ENCODE data around the gene SIX3.

The SIX3 gene

DNA sequence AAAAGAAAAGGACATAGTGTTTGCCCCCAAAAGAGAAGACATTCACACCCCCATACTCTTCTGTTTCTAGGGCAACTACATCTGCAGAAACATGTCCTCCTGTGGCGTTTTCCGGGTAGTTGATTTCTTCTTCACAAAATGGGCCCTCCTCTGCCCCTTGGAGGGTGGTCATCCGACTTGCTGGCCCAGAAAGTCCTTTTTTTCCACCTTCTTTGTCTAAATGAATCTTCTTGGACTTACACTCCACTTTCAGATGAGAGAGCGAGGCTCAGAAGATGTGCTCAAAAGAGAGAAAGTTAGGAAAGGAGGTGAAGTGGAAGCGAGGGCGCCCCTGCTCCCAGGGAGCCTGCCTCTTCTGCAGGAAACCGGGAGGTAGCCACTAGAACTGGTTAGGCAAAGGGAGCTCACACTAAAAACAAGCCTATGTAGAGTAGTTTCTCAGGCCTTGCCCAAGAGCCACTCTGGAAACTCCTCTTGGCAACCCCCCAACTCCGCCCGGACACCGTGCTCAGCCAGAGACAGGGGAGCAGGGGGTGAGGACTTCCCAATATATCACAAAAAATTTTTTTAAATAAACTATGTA is 10.2 kb upstream of the SIX3 start:
- DNase-seq, result no peak

DNA sequence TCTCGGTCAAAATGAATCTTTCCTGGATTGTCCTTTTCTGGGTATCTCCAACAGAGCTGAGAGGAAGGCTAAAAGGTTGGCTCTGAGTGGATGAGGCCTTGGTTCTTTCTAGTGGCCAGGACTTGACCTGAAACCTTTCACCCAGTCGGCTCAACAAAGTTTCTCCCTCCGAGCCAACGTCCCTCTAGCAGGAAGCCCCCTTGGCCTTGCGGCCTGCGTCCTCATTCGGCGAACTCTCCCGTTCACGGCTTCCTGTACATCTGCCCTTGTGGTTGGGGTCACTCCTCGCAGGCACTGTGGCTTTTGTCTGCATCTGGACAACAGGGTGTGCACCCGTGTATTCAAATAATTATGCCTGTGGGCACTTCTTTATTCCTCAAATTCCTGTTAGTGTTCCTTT is 9.4 kb upstream of the SIX3 start:
- no peak for DNase-seq

DNA sequence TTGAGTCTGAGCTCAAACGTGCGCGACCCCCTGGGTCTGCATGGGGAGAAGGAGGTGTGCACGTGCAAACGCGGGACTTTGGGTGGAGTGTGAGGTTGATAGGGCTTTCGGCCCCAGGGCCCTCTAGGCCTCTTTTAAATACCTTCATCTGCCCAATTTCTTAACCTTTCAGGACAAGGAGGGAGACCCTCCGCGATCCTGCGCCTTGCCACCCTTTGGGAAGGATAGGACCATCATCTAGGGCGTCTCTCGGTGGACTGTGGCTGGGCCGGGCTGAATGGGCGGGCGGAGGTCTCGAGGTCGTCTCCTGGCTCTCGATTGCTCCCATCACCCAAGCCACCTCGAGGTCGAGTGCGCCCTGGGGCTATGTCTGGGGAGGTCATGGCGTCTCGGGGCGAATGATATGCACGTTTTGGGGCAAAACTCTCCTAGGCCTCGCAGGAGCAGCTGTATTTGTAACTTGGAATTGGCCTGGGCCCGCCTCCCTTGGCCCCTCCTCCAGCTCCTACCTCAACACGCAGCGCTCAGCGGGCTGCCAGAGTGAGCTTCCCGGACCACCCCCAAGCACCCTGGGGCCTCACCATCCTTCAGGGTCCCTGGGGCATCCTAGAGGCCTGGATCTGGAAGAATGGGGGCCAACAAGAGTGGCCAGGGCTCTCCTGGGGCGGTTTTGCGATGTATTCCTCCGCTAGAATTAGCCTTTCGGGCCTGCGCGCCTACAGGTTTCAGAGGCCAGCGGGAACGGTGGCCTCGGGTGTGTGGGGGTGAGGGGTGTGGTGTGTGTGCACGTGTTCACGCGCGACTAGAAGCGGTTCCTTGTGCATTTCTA is 8.7 kb upstream of the SIX3 start:
- peak; percentile 39 for DNase-seq

DNA sequence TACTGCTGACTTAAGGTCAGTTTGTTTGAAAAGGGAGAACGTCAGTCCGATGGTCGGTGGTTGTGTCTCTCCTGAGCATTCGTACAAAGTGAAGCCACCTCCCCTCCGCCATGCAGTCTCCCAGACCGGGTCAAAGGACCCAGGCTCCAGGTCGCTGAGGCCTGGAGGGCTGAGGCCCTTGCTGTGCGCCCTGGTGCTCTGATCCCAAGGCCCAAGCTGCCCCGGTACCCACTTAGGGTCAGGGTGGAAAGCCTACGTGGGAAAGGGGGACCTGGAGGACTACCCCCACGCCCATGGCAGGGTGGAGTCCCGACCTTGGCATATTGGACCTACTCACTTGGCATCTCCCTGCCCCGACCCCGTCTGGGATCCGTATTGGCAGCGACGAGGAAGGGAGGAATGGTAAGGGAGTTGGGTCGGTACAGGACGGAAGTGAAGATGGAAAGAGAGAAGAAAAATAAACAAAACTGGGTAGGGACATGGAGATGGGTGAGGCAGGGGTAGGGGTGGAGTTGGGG is 8.0 kb upstream of the SIX3 start:
- peak; percentile 35 for DNase-seq

DNA sequence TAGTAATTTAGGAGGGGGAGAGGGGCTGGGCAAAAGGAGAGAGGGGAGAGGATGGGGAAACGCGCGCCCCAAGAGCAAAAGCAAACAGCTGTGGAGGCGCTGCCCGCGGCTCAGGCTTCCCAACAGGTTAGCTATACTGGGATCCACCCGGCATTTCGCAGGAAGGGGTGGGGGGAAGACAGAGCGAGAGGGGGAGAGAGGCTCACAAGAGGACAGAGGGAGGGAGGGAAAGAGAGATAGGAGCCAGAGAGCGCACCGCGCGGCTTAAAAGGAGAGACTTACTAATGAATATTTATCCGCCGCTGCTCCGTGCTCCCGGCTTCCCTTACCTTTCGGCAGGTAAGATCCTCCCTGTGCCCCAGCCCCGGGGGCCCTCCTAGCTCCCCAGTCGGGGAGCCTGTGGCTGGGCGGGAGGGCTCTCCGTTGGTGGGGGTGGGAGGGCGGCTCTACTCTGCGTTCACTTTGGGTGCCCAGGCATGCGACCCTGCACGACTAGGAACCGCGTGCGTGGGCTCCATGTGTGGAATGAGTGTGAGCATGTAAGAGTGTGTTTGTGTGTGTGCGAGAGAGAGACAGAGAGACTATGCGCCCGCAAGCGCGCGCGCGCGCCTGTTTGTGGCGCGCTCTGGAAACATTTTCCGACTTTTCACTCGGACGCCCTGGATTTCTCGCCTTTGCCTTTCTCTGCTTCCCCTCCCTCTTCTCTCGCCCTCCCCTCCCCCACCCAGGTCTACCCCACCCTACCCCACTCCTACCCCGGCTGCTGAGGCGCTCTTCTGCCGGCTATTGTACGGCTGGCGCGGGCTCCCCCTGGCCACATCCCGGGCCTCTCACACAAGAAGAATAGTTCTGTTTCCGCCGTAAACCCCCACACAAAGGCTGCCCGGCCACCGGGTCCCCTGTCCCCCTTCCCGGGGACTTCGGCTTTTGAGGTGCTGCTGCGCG is 7.2 kb upstream of the SIX3 start:
- peak; percentile 62 for DNase-seq

DNA sequence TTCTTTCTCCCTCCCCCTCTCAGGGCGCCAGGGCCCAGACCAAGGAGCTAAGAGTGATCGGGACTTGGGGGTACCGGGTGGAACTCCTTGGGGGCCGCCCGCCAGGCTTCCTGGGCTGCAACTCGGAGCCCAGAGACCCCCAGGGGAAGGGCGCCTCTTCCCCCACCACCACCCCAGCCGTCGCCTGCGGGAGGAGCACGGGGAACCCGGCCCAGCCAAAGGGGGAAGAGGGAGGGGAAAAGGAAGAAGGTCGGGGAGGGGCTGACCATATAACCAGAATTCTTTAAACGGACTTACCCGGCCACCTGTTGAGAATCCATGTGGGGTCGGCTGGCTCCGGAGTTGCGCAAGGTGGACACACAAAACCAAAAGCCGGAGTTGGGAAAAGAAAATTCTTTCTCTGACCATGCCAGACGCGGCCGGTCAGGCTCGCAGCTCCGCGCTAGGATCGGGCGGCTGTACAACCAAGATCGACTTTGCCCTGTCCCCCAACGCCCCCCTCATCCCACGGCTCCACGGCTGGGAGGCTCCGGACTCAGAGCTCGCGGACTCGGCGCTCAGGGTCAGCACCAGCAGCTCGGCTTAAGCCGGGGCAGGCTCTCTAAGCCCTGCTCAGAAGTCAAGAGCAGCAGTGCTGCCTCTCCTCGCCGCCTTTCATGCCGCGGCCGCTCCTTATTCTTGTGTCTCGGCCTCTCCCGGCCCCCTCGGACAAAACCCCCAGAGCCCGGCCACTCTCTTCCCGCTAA is 6.3 kb upstream of the SIX3 start:
- peak; percentile 54 for DNase-seq

DNA sequence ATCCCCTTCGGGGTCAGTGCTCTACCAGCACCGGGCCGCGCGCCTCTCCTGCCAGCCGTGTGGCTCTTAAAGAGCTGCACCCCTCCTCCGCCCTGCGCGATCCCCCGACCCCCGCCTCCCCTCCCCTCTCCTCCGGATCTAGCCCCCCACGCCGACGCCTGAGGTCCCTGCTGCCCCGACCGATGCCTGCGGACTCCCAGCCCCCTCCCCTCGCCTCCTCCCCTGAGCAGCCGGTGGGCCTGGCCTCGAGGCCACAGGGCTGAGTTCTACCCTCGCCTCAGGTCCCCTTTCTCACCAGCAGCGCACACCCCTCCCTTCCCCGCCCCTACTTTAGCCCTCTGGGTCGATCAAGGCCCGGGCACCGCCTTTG is 5.8 kb upstream of the SIX3 start:
- DNase-seq, result no peak

DNA sequence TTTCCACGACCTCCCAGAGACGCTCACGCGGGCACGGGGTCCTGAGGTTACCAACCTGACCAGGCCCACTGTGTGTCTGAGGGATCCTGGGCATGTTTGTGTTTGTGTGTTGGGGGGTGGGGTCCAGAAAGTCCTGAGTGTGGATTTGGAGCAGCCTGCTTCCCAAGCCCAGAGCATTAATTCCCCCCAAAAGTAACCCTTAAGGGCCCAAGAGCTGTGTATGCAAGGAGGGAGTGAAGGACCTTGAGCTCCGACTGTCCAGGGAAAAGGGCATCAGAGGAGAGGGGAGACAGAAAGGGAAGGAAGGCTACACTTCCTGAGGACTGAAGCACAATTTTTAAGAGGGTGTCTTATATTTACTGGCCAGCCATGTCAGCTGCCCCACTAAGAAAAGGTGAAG is 5.2 kb upstream of the SIX3 start:
- DNase-seq, result no peak

DNA sequence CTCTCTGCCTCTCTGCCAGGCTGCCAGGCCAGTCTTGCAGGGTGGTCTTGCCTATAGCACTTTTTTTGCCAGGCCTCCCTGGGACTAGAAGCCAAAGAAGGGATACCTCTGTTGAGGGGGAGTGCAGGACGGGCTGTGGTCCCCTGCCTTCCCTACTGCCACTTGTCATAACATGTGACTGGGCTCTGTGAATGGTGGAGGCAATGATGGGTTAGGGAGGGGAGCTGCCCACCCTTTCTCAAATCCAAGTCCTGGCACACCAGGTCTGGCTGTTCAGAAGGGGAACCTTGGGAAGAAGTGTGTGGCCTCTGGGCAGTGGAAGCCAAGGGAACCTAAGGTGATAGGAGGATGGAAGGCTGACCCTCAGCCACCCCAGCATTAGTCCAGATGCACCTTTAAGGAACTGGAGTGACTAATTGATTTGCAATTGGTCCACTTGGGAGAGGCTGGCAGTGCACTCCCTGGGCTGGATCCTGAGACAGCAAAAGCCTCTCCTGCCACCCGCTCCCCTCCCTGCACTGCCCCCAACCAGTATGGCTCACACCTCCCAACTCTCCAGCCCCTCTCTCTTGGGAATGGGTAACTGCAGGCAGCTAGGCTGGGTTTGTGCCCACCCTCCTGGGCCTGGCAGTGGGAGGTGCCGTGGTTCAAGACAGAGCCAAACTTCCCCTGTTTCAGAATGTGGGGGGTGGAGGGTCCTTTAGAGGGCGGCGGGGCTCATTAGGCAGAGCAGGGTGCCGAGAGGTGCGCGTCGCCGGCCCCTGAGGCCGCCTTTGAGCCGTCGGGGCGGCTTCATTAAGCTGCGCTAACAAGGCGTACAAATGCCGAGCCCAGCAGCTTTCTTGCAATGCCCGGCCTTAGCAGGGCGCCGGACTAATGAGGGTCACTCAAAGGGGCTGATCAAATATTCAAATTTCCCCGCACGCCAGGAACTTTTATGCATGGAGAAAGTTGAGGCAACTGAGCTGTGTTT is 4.5 kb upstream of the SIX3 start:
- DNase-seq, result peak; percentile 49

DNA sequence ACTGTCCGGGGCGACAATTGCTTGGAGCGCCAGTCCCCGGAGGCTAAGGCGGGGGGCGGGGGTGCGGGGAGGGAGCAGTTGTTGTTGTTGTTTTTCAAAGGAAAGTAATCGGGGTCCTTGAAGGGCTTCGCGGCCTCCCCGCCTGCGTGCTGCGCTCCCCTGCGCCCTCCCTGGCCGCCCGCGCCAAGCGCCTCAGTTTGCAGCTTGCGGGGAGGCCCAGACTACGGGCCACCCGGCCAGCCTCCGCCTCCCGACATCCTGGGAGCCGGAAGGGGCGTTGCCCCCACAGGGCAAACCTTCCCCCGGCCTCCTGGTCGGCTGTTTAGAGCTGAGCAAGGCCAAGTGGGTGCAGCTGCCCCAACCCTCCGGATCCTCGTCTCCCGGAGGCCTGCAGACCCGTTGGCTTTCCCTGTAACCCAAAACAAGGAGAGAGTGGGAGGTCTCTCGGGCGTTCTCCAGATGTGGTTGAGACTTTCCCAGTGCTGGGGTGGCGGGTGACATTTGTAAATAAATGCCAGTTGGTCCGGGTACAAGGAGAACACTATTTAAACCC is 3.7 kb upstream of the SIX3 start:
- DNase-seq, result peak; percentile 93

DNA sequence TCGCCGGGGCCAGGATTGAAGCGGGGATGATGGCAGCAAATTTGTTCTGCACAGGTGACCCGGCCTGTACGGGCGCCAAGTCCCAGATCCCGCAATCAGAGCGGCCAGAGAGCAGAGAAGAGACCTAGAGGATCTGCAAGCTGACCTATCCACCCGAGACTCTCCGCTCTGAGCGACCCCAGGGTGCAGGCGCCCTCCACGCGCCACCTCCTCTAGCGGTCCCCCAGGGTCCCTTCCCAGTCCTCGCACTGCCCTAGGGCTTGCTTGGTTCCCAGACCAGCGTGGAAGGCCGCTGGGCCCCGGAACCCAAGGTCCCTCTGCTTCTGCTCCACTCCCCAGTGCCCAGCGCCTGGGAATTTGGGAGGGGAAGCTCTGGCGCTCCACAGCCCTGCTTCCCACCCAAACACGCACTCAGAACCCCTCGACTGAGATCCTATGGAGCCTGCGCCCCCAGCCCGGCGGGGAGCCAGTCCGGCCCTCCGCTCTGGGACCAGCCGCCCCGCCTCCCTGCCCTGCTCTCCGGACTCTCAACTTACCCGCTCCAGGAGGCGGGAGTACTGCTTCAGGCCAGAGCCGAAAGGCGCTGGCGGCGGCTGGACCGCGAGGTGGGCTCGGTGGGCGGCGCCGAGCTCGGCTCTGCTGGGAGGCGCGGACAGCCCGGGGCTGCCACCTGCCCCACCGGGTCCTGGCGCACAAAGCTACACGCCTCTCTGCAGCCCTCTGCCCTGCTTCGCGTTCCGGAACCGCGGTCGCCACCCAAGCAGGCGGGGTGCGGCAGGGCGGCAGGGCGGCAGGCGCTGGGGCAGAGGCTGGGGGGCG is 3.0 kb upstream of the SIX3 start:
- peak; percentile 70 for DNase-seq

DNA sequence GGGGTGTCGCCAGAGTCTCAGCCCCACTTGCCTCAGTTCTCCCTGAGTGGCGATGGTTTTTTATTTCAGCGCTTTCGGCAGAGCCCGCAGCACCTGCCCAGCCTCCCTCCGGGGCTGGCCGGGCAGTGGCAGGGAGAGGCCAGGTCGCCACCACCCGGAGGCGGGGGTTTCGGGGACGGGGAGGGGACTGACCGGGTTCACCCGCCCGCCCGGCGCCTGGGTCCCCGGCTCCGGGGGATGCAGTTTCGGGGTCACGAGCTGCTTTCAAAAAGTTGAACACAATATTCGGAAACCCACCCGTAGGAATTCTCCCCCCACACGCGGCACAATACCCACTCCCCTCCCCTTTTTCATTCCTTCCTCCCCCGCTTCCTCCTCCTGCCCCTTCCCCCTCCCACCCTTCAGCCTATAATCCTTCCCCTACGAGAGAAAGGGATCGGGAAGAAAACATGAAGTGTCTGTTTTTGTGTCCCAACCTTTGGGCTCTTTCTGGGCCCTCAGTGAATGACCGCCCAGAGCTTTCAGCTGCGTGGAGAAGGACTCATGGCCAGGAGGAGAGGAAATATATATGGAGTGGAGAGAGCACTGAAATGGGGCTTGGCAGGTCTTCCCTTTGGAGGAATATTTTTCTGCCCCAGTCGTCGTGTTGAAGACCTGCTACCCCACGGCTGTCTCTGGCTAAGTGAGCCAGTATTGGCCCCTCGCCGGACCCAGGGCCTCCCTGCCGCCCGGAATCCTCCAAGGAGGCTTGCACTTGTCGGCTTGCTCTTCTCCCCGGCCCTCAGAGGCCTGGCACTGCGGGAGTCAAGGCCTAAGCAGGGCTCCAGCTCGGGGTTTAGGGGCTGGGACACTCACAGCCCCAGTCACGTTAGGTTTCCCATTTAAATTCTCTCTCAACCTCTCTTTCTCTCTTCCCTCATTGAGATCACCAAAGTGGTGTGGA is 2.1 kb upstream of the SIX3 start:
- DNase-seq, result peak; percentile 69

DNA sequence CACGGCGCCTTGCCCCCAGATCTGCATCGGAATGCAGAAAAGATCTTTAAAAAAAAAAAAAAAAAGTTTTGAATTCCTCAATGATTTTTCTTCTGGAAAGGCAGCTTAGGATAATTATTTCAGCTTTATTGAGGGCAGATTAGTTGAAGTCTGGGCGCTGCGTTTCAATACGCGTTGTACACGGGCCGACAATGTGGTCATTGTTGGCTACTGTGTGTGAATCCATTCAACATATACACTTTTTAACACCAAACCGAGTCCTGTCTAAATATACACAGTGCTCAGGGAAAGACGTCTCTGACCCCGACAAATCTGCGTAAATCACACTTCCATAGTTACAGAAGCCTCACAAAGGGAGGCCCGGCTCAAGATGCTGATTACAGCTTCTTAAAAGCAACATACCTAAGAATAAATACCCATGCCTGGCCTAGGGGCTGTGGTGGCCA is 1.4 kb upstream of the SIX3 start:
- DNase-seq, result no peak

DNA sequence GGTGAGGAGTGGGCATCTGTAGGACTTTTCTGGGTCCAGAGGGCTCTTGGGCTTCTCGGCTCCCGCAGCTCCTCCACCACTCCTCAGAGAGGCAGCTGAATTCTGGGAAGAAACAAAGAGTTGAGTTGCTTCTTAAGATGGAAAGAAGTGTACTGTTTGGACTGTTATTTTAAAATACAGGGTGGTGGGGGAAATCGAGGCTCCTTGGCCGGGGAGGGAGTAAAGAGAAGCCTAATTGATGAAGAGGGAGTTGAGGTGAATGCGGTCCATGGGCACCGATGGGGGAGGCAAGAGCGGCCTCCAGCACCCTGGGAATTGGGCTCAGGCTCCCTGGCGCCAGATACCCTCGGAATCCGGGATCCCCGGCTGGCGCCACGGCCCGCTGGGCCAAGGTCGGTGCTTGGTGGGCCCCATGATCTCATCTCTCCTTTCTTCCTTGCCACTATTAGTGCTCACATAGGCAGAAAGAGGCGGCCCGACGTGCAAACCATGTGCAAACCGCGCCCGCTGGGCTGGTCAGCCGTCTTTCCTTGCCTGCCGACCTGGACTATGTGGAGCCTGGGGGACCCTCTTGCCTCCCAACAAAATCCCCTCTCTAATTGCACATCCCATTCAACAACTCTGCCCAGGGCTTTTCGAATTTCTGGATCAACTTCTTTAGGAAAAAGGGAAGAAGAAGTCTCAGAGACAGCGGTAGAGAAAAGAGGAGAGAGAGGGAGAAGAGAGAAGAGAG is 604 bp upstream of the SIX3 start:
- peak; percentile 59 for DNase-seq

DNA sequence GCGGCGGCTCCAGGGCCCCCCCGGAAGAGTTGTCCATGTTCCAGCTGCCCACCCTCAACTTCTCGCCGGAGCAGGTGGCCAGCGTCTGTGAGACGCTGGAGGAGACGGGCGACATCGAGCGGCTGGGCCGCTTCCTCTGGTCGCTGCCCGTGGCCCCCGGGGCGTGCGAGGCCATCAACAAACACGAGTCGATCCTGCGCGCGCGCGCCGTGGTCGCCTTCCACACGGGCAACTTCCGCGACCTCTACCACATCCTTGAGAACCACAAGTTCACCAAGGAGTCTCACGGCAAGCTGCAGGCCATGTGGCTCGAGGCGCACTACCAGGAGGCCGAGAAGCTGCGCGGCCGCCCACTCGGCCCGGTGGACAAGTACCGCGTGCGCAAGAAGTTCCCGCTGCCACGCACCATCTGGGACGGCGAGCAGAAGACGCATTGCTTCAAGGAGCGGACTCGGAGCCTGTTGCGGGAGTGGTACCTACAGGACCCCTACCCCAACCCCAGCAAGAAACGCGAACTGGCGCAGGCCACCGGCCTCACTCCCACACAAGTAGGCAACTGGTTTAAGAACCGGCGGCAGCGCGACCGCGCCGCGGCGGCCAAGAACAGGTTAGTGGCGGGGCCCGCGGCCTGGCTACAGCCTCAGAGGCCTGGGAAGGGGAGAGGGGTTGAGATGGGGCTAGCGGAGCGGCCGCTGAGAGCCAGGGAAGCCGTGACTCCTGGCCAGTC is 965 bp downstream of the SIX3 start:
- DNase-seq, result peak; percentile 74

DNA sequence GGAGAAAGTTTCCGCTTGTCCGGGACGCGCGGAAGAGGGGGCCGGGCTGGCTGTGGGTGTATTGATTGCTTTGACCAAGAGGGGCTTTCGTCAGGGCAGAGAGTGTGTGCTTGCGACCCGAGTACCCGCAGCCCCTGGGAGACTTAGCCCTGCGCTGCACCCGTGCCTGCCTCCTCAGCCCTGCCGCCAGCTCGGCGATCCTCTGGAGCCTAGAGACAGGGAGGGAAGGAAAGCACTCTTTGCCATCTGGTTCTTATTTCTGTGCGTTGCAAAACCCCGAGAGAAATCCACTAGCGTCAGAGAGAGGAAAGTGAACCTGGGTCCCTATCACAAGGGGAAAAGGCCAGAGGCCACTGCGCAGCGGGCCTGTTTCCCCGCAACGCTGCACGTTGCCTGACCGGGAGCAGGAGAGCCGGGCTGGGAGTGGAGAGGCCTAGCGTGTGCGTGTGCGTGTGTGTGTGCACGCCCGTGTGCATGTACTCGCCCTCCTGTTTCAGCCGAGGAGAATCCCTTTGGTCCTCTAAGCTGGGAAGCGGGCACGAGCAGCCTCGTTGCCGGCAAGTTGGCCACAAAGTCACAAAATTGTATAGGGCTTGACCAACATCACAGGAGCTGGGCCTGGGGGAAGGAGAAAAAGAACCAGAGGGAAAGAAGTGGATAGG is 1.7 kb downstream of the SIX3 start:
- peak; percentile 30 for DNase-seq

DNA sequence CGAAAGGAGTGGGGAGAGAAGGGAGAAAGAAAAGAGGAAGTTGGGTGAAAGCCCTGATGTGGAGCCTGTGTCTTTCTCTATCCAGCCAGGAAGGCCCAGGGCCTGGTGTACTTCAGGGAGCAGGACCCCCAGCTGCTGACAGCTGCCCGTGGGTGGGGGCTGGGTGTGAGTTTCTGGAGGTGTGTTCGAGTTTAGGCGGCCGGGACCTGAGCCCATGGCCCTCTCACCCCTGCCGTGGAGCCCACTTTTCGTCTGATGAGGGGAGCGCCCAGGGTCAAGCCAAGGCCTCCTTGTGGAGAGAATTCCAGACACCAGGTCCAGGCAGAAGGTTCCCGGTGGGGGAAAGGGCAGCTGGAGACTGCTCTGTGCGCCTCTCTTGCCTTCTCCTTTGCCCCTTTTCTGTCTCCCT is 2.2 kb downstream of the SIX3 start:
- DNase-seq, result peak; percentile 31

All from DMS53 (cell line).